ENCODE results near the gene MAML3.

- TF ChIP-seq ZNF207 (IDR thresholded peaks at IDR 0.05; ENCODE audit: borderline replicate concordance): no peak
- TF ChIP-seq, protein P1, sequence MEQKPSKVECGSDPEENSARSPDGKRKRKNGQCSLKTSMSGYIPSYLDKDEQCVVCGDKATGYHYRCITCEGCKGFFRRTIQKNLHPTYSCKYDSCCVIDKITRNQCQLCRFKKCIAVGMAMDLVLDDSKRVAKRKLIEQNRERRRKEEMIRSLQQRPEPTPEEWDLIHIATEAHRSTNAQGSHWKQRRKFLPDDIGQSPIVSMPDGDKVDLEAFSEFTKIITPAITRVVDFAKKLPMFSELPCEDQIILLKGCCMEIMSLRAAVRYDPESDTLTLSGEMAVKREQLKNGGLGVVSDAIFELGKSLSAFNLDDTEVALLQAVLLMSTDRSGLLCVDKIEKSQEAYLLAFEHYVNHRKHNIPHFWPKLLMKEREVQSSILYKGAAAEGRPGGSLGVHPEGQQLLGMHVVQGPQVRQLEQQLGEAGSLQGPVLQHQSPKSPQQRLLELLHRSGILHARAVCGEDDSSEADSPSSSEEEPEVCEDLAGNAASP (CRISPR knock-in tag; IDR thresholded peaks at IDR 0.05; ENCODE audit: borderline replicate concordance): no peak
- no peak for TF ChIP-seq ZNF775 (CRISPR knock-in tag; IDR thresholded peaks at IDR 0.05; ENCODE audit: borderline replicate concordance)
- no peak for TF ChIP-seq TCF12 (IDR thresholded peaks at IDR 0.05)
- TF ChIP-seq TCF12 (CRISPR knock-in tag; IDR thresholded peaks at IDR 0.05): no peak
- TF ChIP-seq CEBPB (IDR thresholded peaks at IDR 0.05; ENCODE audit: borderline replicate concordance, low read depth, low read length): no peak
- no peak for TF ChIP-seq POLR2AphosphoS5 (IDR thresholded peaks at IDR 0.05; ENCODE audit: low read depth, low read length)
- TF ChIP-seq NR2F2 (IDR thresholded peaks at IDR 0.05; ENCODE audit: borderline replicate concordance, low read depth): no peak
- TF ChIP-seq ZNF598 (CRISPR knock-in tag; IDR thresholded peaks at IDR 0.05; ENCODE audit: borderline replicate concordance): no peak
- no peak for TF ChIP-seq YY1 (IDR thresholded peaks at IDR 0.05; ENCODE audit: insufficient read depth, insufficient replicate concordance, low read depth, low read length)
Measured at GRCh38 chr4:140099983-140100382, 54.0 kb downstream of the MAML3 start.

Data from HepG2 (cell line).